GM18517 (cell line): Measurements from ENCODE around the gene EFCAB12.
"Not testable (repeated sequence)": the region's sequence is repeated elsewhere in the genome, so short reads cannot be mapped to it uniquely, and the experiment has no call there.

Experiments used
- ATAC-seq: cut with Tn5 transposase; IDR thresholded peaks from one replicate; pipeline ENCODE4 v1.9.1; 2021; ENCODE audit warnings: mild to moderate bottlenecking, moderate library complexity; ENCODE audit not compliant: unreplicated experiment

Gene EFCAB12

DNA sequence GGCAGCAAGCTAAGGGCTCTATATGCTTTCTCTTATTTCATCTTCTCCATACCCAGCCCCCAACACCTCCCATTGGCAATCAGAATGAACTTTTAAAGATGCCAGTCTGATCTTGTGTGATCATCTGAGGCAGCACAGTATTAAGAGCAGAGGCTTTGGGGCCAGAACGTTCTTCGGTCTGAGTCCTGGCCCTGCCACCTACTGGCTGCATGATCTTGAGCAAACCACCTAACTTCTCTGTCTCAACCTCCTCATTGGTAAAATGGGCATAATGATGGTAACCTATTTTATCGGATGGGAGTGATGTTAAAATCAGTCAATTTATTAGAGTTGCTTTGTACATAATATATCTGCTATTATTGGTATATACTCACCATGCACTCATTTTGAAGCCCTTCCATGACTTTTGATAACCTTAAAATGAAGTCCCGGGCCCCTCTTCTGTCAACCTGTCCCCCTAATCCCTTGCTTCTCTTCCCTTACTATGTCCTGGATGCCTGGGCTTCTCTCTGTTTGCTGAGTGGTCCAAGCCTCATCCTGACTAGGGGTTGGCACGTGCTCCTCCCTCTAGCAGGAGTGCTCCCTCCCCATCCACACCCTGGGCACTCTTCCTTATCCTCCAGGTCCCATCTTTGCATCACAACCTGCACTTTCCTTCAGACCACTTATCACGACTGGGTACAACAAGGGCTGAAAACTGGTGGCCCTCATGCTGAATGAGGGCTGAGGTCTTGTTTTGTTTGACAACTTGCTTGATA lies 6.3 kb downstream of the EFCAB12 start:
- ATAC-seq: no peak

- no peak for ATAC-seq
These were observed 7.1 kb downstream of the EFCAB12 start for GRCh38 chr3:129421236-129421883.

GRCh38 chr3:129419476-129419875 lies 9.0 kb downstream of the EFCAB12 start:
- no peak for ATAC-seq

DNA sequence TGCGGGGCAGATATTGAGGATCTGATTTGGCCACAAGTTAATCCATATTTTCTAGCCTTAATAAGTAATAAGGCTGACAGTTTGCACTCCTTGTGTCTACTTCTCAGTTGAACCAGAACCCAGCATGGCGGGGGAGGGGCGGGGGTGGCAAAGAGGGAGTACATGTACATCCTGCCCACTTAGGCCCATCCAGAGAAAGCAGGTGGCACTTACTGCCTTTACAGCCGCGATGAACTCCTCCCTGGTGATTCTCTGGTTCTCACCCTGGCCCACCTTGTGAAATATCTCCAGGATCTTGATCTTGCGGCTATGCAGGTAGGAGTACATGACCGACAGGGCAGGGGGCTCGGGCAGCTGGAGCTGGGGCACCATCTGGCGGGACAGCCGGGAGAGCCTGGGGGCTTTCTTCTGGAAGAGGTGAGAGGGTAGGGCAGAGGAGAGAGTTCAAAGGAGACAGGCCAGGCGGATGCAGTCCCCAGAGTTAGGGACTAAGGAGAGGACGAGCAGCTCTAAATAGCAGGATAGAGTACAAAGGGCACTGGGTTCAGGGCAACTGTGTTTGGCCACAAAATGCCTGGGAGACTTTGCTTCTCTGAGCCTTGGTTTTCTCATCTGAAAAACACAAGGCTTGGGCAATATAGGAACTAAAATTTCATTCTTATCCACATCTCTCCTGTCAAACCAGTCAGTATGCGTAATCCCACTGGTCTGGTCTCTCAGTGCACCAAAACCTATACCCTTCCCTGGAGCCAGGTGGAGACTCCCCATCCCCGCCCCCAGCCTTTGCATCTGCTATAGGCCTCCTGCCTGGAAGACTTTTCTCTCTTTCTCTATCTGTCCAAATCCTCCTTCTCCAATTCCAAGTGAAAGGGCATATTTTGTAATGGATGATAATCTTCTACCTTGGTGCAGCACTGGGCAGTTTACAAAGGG lies 10.1 kb downstream of the EFCAB12 start:
- no peak for ATAC-seq

- ATAC-seq: no peak
These were observed 11.1 kb downstream of the EFCAB12 start for GRCh38 chr3:129417326-129417725.

GRCh38 chr3:129416415-129416814 lies 12.0 kb downstream of the EFCAB12 start:
- ATAC-seq: no peak

- no peak for ATAC-seq
These were observed 12.6 kb downstream of the EFCAB12 start for GRCh38 chr3:129415830-129416229.

- ATAC-seq: no peak
These were observed 13.1 kb downstream of the EFCAB12 start for GRCh38 chr3:129415378-129415777.

DNA sequence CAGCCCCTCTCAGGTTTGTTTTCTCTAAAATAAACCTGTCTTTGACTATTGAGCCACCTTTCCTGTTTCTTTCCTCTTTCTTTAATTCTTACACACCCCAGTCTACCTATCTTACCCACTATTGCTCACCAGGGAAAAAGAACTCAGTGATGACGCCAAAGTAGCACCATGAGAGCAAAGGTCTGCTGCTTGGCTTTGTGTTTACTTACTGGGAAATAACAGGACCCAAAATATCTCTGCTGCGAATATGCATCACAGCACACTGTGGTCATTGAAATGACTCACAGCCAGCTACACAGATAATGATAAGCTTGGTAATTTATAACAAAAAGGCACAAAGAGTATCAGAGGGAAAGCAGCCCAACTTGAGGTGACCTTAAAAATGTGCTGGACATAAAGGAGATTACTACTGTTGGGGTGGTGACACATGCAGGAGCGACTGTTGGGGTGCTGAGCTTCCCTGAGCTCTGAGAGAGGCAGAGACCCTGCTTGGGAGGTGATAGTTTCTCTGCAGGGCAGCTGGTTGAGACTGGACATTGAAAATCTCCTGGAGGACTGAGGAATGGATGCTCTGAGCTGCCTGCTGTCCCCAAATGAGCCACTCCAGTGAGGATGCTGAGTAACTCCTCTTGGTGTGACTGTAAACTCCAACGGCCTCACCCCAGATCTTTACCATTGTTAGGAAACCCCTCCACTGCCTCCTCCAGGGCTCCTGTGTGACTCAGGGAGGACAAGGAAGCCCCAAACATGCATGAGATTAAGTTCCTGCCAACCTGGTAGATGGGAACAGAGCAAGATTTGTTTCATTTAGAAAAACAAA lies 14.5 kb downstream of the EFCAB12 start:
- peak; percentile 65 for ATAC-seq

DNA sequence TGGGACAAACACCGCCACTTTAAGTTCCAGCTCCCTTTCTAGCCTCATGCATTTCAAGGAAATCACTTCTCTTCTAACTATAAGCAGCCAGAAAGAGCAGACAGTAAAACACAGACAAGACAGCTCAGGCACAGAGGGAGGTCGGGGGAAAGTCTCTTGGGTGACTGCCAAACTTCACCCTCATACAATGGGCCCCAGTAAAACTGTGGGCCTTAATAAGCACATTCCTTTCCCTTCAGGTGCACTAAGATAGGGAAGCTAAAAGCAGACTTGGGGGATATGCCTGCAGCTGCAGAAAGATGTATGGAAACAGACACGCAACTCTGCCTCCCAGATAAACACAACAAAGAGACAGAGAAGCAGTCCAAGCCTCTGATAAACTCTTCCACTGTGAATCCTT lies 15.2 kb downstream of the EFCAB12 start:
- ATAC-seq: not testable (repeated sequence)

- ATAC-seq: no peak
These were observed 15.8 kb downstream of the EFCAB12 start for GRCh38 chr3:129412542-129413198.

- no peak for ATAC-seq
These were observed 17.5 kb downstream of the EFCAB12 start for GRCh38 chr3:129410971-129411370.

GRCh38 chr3:129409541-129409940 lies 18.9 kb downstream of the EFCAB12 start:
- ATAC-seq: no peak

DNA sequence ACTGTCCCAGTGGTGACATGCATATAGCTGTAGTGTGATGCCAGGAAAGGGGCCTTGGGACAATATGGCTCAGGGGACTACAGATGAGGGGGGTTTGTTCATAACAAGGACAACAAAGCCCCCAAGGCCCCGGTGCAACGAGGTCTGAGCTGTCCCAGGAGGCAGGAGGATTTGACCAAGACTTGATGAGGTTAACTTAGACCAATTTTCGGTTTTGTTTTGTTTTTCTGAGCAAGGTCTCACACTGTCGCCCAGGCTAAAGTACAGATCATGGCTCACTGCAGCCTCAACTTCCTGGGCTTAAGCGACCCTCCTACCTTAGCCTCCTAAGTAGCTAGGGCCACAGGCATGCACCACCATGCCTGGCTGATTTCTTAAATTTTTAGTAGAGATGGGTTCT lies 23.8 kb downstream of the EFCAB12 start:
- no peak for ATAC-seq

- no peak for ATAC-seq
These were observed 24.3 kb downstream of the EFCAB12 start for GRCh38 chr3:129404130-129404529.

DNA sequence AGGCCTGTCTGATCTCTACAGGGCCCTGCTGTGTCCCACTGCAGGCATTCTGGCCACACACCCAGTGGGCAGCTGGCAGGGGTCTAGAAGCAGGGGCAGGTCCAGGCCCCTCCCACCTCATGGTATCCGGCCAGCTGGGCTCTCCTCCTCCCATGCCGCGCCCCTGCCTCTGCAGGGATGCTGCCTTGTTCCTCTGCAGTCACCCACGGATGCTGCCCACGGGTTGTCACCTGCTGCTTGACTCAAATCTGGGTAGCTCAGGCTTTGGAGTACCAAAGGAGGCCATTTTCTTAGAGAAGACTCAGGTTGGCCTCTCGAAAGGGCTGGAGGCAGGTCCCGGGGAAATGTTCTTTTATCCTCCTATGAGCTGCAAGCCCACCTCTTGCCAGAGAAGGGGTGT lies 25.0 kb downstream of the EFCAB12 start:
- ATAC-seq: no peak

- no peak for ATAC-seq
These were observed 25.8 kb downstream of the EFCAB12 start for GRCh38 chr3:129402616-129403015.

DNA sequence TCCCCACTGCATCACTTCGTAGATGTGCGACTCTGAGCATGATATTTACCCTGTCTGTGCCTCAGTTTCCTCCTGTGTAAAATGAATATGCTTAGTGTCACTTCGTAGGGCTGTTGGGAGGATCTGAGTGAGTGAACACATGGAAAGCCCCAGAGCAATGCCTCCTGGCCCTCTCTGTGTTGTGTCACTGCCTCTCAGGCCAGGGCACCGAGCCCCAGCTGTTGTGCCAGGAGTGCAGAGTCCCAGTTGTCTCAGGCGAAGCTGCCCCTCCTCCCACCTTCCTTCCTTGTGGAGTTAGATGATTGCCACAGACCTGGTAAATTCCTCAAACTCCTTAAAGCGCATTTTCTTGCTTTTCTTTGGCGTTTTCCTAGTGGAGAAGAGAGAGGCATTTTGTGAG lies 26.2 kb downstream of the EFCAB12 start:
- ATAC-seq: no peak

GRCh38 chr3:129399895-129400357 lies 28.5 kb downstream of the EFCAB12 start:
- ATAC-seq: no peak
